SKM-1 treated with dmso at 0.1 percent for 144 hours (cell line): ENCODE measurements around the gene STAT4.
"Not testable (repeated sequence)": the region's sequence is repeated elsewhere in the genome, so short reads cannot be mapped to it uniquely, and the experiment has no call there.

ENCODE experiments used
- DNase-seq: peaks from one replicate; lab custom pipeline; 2025; ENCODE audit not compliant: unreplicated experiment; lab: John Stamatoyannopoulos, UW

STAT4 gene

GRCh38 chr2:190997526-190998113 lies 153.2 kb downstream of the STAT4 start:
- DNase-seq: no peak

DNA sequence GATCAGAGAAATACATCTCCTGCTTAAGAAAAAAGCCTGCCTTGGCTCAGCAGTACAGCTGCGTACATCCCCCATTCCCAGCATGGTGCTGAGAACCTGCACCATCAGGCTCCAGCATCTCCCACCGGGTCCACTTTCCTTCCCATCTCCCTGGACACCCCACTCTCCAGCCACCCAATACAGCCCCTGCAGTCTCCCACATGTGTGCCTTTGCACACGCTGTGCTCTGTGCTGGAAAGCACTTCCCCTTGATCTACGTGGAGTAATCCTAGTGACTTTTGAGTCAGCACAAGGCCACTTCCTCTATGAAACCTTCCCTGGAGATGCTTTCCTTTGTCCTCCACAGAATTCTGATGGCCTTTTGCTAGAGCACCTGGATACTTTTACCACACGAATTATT lies 153.8 kb downstream of the STAT4 start:
- peak; percentile 44 for DNase-seq

- DNase-seq: peak; percentile 6
Observed at GRCh38 chr2:190996338-190996946, 154.4 kb downstream of the STAT4 start.

DNA sequence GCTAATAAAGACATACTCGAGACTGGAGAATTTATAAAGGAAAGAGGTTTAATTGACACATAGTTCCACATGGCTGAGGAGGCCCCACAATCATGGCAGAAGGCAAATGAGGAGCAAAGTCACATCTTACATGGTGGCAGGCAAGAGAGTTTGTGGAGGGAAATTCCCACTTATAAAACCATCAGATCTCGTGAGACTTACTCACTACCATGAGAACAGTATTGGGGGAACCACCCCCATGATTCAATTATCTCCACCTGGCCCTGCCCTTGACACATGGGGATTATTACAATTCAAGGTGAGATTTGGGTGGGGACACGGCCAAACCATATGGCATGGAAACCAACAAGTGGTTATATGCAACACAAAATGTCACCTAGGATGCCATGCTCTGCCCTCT lies 155.5 kb downstream of the STAT4 start:
- DNase-seq: not testable (repeated sequence)

GRCh38 chr2:190994148-190994547 lies 156.6 kb downstream of the STAT4 start:
- no peak for DNase-seq

- no peak for DNase-seq
Observed at GRCh38 chr2:190993292-190993643, 157.5 kb downstream of the STAT4 start.

- no peak for DNase-seq
Observed at GRCh38 chr2:190990132-190990531, 160.7 kb downstream of the STAT4 start.

- no peak for DNase-seq
Observed at GRCh38 chr2:190988910-190989309, 161.9 kb downstream of the STAT4 start.

DNA sequence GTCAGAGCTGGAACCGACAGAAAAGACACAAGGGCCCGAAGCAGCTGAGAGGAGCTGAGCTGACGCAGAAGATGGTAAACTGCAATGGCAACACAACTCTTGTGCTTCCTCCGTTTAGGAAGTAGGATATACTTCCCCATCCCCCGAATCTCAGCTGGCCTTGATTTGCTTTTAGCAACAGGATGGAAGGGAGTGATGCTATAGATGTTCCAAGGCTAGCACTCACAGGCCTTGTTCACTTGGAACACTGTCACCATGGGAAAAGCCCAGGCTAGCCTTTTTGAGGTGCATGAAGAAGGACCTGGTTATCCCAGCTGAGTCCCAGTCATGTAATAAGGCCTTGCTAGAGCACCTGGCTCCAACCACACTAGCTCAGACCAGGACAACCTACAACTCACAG lies 162.9 kb downstream of the STAT4 start:
- no peak for DNase-seq

DNA sequence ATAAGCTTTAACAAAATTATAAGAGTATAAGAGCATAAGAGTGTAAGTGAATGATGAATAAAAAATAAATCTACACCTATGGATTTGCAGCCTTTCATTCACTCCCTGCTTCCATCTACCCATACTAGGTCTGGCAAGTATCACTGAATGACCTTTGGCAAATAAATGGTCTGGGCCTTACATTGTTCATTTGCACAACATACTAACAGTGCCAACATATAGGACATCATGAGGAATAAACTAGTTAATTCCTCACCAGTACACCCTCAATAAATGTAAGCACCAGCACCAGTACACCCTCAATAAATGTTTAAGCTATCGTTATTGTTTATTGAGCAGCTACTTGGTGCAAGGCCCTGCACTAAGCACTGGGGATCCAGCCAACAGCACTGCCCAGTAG lies 163.7 kb downstream of the STAT4 start:
- DNase-seq: no peak

DNA sequence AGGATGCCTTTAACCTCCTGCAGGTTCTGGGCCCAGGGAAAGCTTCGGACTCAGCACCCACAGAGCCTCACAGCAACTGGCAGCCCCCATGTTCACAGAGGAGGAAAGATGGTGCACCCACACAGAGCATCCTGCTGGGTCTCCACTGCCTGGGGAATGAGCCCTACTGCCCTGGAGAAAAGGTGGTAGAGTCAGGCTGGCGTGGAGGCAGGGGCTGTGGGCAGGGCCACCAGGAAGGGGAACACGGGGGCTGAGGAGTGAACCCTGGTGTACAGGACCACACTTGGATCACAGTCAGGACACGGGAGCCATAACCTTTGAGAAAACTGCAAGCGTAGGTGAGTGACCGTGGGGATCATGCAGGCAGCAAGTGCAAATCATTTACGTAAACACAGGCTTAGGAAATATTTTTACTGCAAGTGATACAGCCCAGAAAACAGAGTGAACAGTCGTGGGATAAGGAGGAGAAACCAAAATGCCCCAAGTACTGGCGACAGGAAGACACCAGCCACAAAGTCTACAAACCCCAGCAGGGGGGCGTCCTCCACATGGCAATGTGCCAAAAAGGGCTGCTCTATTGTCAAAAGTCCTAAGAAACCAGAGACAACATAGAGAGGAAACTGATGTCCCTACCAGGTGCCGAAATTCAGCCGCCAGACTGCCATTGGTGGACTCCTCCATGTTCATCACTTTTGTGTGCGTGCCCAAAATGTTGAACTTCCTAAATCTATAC lies 164.4 kb downstream of the STAT4 start:
- DNase-seq: no peak

- no peak for DNase-seq
Observed at GRCh38 chr2:190984595-190984994, 166.2 kb downstream of the STAT4 start.

GRCh38 chr2:190982262-190983034 lies 168.3 kb downstream of the STAT4 start:
- DNase-seq: no peak

DNA sequence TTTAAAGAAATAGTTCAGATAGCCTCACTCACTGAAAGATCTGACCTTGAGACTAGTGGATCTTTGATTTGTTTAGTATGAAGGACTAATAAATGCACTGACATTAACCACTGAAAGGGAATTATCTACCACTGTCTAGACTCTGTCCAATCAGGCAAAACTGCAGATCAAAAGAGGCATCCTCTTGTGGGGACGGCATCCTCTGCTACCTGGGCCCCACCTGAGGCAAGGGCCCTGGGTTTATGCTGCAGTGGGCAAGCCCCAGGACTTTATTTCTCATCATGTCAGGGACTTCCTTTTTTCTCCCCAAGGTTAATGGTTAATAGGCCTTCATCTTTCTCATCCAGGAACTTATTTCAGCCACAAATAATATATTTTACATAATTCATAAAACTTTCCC lies 169.1 kb downstream of the STAT4 start:
- no peak for DNase-seq

DNA sequence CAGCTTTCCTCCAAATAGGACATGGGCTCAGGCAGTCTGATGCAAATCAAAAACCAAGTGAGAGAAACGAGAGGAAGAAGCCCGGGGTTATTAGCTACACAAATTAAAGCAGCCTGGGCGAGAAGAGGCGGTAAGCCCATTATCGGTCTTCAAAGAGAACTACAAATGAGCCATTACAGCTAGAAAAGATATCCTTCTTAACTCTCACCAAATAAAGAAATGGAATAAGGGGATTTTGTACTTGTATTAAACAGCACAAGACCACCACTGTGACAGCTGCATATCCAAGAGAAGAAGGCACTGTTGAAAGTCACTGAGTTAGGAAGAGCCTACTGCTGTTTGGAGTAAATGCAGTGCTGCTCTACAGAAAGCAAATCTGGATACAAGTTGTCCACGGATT lies 169.5 kb downstream of the STAT4 start:
- DNase-seq: no peak

GRCh38 chr2:190980630-190981209 lies 170.1 kb downstream of the STAT4 start:
- no peak for DNase-seq

GRCh38 chr2:190979906-190980629 lies 170.7 kb downstream of the STAT4 start:
- DNase-seq: no peak
